ENCODE results near the gene PARP4. TPM values are rescaled to one million over a fixed set of nuclear protein-coding genes. Genes with fewer than 3 reads are reported as not detected.

The PARP4 gene
- total and polyA plus RNA-seq, 2 donors (not counting 3 experiments of a cell fraction or from before 2014, with no cell fraction given): 37.1 to 71.7 TPM

DNA sequence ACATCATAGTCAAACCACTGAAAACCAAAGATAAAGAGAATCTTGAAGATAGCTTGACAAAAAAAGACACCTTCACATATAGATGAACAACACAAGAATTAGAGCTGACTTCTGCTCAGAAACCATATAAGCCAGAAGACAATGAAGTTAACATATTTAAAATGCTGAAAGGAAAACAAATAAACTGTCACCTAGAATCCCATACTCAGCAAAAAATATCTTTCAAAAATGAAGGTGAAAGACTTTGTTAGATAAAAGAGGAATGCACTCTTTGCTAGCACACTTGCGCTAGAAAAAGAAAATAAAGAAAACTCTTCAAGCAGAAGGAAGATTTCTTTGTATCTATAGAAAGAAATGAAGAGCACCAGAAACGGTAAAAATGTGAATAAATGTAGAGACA lies 49.5 kb downstream of the PARP4 start:
- H3K9me3 ChIP-seq (replicated peaks; ENCODE audit: control insufficient read depth, insufficient read depth, low read length): no peaks in the 10 kb centered on the region
- intact Hi-C loops (cut with micrococcal nuclease): no loop called here
- POLR2A ChIA-PET: no interaction called here

More for the DNA sequence above, 49.5 kb downstream of the PARP4 start:
- CTCF ChIA-PET: no interaction called here
- TF ChIP-seq, protein P1, sequence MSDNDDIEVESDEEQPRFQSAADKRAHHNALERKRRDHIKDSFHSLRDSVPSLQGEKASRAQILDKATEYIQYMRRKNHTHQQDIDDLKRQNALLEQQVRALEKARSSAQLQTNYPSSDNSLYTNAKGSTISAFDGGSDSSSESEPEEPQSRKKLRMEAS (IDR thresholded peaks at IDR 0.05; ENCODE audit: insufficient read depth, insufficient read length): no peak
- TF ChIP-seq POLR2AphosphoS5 (IDR thresholded peaks at IDR 0.05; ENCODE audit: insufficient read depth, low read depth, low read length) (no peak), POLR2A (IDR thresholded peaks at IDR 0.05; ENCODE audit: low read depth, low read length) (no peak), JUN (IDR thresholded peaks at IDR 0.05; ENCODE audit: borderline replicate concordance, insufficient read depth, insufficient read length, low read depth) (no peak), GATA2 (IDR thresholded peaks at IDR 0.05; ENCODE audit: insufficient read depth, insufficient read length, low read depth, low read length) (no peak), FOS (IDR thresholded peaks at IDR 0.05; ENCODE audit: borderline replicate concordance, insufficient read depth, low read length) (no peak), MYC (IDR thresholded peaks at IDR 0.05; ENCODE audit: low read depth, low read length) (no peak), EZH2 (IDR thresholded peaks at IDR 0.05; ENCODE audit: borderline replicate concordance, low read depth, low read length, severe bottlenecking) (no peak)
- TF ChIP-seq, protein P2, sequence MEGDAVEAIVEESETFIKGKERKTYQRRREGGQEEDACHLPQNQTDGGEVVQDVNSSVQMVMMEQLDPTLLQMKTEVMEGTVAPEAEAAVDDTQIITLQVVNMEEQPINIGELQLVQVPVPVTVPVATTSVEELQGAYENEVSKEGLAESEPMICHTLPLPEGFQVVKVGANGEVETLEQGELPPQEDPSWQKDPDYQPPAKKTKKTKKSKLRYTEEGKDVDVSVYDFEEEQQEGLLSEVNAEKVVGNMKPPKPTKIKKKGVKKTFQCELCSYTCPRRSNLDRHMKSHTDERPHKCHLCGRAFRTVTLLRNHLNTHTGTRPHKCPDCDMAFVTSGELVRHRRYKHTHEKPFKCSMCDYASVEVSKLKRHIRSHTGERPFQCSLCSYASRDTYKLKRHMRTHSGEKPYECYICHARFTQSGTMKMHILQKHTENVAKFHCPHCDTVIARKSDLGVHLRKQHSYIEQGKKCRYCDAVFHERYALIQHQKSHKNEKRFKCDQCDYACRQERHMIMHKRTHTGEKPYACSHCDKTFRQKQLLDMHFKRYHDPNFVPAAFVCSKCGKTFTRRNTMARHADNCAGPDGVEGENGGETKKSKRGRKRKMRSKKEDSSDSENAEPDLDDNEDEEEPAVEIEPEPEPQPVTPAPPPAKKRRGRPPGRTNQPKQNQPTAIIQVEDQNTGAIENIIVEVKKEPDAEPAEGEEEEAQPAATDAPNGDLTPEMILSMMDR (IDR thresholded peaks at IDR 0.05; ENCODE audit: extremely low read depth in 1 of 2, insufficient read depth in 1 of 2, low read depth in 1 of 2, low read length in 2 of 2): no peak
- BruUV-seq (replicated peaks): no TSS peak
- H2AFZ ChIP-seq (ENCODE audit: low read depth, low read length): no peak overlapping the region
- H3K4me1 ChIP-seq (ENCODE audit: control insufficient read depth, extremely low read depth, insufficient read depth, low read length): no peaks in the 10 kb centered on the region
- H3K4me3 ChIP-seq (replicated peaks in 1 of 3; ENCODE audit: insufficient read depth in 1 of 3, low read depth in 1 of 3, low read length in 3 of 3): no peak overlapping the region
- no peaks in the 10 kb centered on the region for H3K27me3 ChIP-seq (ENCODE audit: control insufficient read depth in 2 of 2, insufficient read depth in 2 of 2, low read length in 2 of 2)
- H3K36me3 ChIP-seq (ENCODE audit: control insufficient read depth in 2 of 2, extremely low read depth in 1 of 2, insufficient read depth in 2 of 2, low read length in 2 of 2): peaks cover 6 to 7% of the 10 kb centered on the region in 2 experiments
- no peak overlapping the region for H3K27ac ChIP-seq (ENCODE audit: insufficient read depth, low read depth, low read length)
- H4K20me1 ChIP-seq (replicated peaks; ENCODE audit: control insufficient read depth, extremely low read depth, insufficient read depth, low read length): no peaks in the 10 kb centered on the region
- DNase-seq (ENCODE audit: low read depth, low spot score): no peak
- H3K9ac ChIP-seq (replicated peaks; ENCODE audit: extremely low read depth, insufficient read depth, low read length): no peak overlapping the region
- no peaks in the 10 kb centered on the region for H3K9me1 ChIP-seq (replicated peaks; ENCODE audit: control insufficient read depth, extremely low read depth, insufficient read depth, low read length)
- dilution Hi-C loops (cut with MboI; ENCODE audit: extremely low pct_ligation_motif_present, low sequenced_read_pairs): no loop called here
- no peaks in the 10 kb centered on the region for H3K79me2 ChIP-seq (ENCODE audit: control insufficient read depth, insufficient read depth, low read length)
- no peak for FAIRE-seq
- H3K4me2 ChIP-seq (ENCODE audit: insufficient read depth, low read length): no peak overlapping the region

Measured in endothelial cell of umbilical vein (primary cell).